Measurements from ENCODE around the gene CYS1. TPM values are rescaled to one million over a fixed set of nuclear protein-coding genes. Genes with fewer than 3 reads are reported as not detected.

CYS1 gene
- total RNA-seq, 3 donors from 2014 or later (not counting 1 experiment from before 2014, with no cell fraction given): not detected

DNA sequence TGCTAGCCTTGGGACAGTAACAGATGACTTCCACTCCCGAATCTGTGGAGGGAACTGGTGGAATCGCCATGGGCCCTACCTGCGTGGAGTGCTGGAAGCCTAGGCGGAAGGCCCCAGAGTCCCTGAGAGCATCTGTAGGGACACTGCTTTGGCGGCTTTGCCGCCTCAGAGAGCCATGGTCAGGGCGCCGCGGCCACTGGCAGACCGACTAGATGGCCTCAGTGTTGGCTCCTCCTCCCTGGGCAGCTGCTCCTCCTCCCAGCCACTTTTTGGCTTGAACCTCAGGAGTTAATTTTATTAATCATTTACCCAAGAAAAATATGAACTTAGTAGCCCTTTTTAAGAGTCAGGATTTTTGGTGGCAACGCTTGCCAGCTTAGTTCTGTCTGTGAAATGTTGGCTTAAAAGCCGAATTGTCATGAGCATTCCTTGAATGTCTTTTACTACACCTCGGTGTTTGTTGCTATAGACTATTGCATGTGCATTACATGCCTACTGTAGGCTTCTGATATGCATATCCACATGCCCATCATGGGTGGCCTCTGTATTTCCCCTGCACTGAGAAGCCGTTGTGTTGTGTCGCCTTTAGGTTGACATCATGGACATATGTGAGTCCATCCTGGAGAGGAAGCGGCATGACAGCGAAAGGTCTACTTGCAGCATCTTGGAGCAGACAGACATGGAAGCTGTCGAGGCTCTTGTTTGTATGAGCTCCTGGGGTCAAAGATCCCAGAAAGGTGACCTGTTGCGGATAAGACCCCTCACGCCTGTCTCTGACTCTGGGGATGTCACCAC lies 34.5 kb downstream of the CYS1 start:
- Histone ChIP-seq H3K4me1 (ENCODE audit: control insufficient read depth, insufficient read depth, low read length) (peaks cover 30% of the 10 kb centered on the region), H3K9me3 (ENCODE audit: control insufficient read depth, insufficient read depth, low read length) (no peaks in the 10 kb centered on the region), H3K36me3 (ENCODE audit: control insufficient read depth, insufficient read depth, low read length) (peaks cover 29% of the 10 kb centered on the region), H3K27ac (ENCODE audit: low read length) (no peak overlapping the region), H3K4me3 (ENCODE audit: low read length) (no peak overlapping the region), H3K27me3 (ENCODE audit: control insufficient read depth, insufficient read depth, low read length) (no peaks in the 10 kb centered on the region)
- no peak for DNase-seq
- H3K9me3 Mint-ChIP-seq: no peaks in the 10 kb centered on the region
- no peak for ATAC-seq
- WGBS (ENCODE audit: insufficient coverage): 96% methylated on average over 20 of the region's 20 CpGs
- peaks cover 6% of the 10 kb centered on the region for H3K36me3 Mint-ChIP-seq
- no peaks in the 10 kb centered on the region for H3K27me3 Mint-ChIP-seq (ENCODE audit: low read depth in 2 of 2)
- peak overlapping the region; percentile 95 to 96 for H3K27ac Mint-ChIP-seq
- intact Hi-C loops (cut with micrococcal nuclease): loop anchor here (2.0 to 5.0 kb wide), 2 partner anchors 75 to 903 kb away; no protein-coding TSS in a partner anchor
- peak overlapping the region; percentile 28 for H3K4me3 Mint-ChIP-seq
- peaks cover 14 to 47% of the 10 kb centered on the region in 2 donors for H3K4me1 Mint-ChIP-seq
- TF ChIP-seq, protein P1, sequence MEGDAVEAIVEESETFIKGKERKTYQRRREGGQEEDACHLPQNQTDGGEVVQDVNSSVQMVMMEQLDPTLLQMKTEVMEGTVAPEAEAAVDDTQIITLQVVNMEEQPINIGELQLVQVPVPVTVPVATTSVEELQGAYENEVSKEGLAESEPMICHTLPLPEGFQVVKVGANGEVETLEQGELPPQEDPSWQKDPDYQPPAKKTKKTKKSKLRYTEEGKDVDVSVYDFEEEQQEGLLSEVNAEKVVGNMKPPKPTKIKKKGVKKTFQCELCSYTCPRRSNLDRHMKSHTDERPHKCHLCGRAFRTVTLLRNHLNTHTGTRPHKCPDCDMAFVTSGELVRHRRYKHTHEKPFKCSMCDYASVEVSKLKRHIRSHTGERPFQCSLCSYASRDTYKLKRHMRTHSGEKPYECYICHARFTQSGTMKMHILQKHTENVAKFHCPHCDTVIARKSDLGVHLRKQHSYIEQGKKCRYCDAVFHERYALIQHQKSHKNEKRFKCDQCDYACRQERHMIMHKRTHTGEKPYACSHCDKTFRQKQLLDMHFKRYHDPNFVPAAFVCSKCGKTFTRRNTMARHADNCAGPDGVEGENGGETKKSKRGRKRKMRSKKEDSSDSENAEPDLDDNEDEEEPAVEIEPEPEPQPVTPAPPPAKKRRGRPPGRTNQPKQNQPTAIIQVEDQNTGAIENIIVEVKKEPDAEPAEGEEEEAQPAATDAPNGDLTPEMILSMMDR (IDR thresholded peaks at IDR 0.05): no peak

DNA sequence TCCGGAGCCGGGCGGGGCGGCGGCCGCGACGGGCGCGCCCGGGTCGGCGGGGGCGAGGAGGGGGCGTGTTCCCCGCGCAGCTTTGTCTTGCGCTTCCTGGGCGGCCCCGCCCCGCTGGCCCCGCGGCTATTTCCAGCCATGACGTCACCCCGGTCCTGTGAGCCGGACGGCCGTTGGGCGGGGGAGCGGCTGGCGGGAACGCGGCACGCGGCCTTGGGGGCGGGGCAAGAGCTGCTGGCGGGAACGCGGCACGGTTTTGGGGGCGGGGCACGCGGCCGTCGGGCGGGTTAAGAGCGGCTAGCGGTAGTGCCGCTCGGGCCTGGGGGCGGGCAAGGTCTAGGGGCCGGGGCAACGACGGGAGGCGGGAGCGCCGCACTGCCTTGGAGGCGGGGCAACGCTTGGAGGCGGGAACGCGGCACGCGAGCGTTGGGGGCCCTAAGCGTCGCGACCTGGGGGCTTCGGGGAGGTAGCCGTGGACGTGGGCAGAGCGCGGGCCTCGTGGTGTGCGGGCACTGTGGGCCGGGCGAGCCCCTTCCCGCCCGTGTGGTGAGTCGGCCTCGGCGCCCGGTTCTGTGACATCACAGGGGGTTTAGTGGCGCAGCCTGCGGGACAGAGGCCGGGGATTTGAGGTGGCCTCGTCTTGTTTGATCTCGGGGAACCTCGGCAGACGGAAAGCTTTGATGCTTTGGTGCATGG lies 36.2 kb downstream of the CYS1 start:
- Mint-ChIP-seq H3K9me3 (no peaks in the 10 kb centered on the region), H3K4me3 (peak overlapping the region; percentile 82), H3K36me3 (no peaks in the 10 kb centered on the region), H3K4me1 (peaks cover 14 to 46% of the 10 kb centered on the region in 2 donors), H3K27ac (peak overlapping the region; percentile 95 to 96), H3K27me3 (ENCODE audit: low read depth in 2 of 2) (no peaks in the 10 kb centered on the region)
- H3K4me1 ChIP-seq (ENCODE audit: control insufficient read depth, insufficient read depth, low read length): peaks cover 30% of the 10 kb centered on the region
- H3K27me3 ChIP-seq (ENCODE audit: control insufficient read depth, insufficient read depth, low read length): no peaks in the 10 kb centered on the region
- peaks cover 18% of the 10 kb centered on the region for H3K36me3 ChIP-seq (ENCODE audit: control insufficient read depth, insufficient read depth, low read length)
- no peaks in the 10 kb centered on the region for H3K9me3 ChIP-seq (ENCODE audit: control insufficient read depth, insufficient read depth, low read length)
- peak overlapping the region; percentile 43 for H3K4me3 ChIP-seq (ENCODE audit: low read length)
- ATAC-seq: peak; percentile 62 to 79 (median 63)
- WGBS (ENCODE audit: insufficient coverage): 17% methylated on average over 90 of the region's 90 CpGs
- DNase-seq: peak; percentile 90 to 95
- intact Hi-C loops (cut with micrococcal nuclease): loop anchor here (2.0 kb wide), 1 partner anchor 77 kb away; no protein-coding TSS in a partner anchor
- H3K27ac ChIP-seq (ENCODE audit: low read length): peak overlapping the region; percentile 75
- TF ChIP-seq, protein P1 (IDR thresholded peaks at IDR 0.05): no peak

DNA sequence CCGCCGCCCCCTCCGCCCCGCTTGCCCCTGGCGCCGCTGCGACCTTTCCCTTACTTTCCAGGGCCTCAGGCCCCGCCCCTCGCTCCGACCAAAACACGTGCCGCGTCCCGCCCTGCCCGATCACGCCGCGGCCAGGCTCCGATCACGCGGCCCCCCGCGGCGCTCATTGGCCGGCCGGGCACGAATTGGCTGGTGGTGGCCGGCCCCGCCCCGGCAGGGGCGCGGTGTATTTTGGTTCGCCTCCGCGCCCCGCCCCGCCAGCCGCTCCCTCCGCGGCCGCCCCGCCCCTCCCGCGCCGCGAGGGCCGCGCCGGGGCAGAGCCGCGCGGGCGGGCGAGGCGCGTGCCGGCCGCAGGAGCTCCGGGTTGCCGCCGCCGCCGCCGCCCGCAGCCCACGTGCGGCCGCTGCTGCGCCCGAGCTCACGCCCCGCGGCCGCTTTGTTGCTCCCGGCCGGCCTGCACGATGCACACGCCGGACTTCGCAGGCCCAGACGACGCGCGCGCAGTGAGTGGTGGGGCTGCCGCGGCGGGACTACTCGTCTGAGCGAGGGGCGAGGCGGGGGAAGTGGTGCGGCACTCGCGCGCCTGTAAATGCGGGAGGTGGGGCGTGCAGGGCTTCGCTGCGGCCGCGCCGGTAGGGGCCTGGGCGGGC lies 36.8 kb downstream of the CYS1 start, which contains the start of gene KLF11:
TSS of gene KLF11 (plus strand) at position 295 of the 650 bp plus-strand sequence. CDS start at position 462, 167 bp downstream.
- ATAC-seq: peak; percentile 74 to 88 (median 77)
- H3K27ac ChIP-seq (ENCODE audit: low read length): peak within 1 kb of the TSS; percentile 86
- Mint-ChIP-seq H3K27ac (peak within 1 kb of the TSS; percentile 95 to 96), H3K9me3 (no peaks in the 10 kb centered on the region), H3K4me1 (peaks cover 14 to 49% of the 10 kb centered on the region in 2 donors), H3K4me3 (peak within 1 kb of the TSS; percentile 92), H3K36me3 (no peaks in the 10 kb centered on the region), H3K27me3 (ENCODE audit: low read depth in 2 of 2) (no peaks in the 10 kb centered on the region)
- WGBS (ENCODE audit: insufficient coverage): under 1% methylated on average over 100 of the region's 104 CpGs
- TF ChIP-seq, protein P1 (IDR thresholded peaks at IDR 0.05): no peak
- peak; percentile 84 to 93 for DNase-seq
- no peaks in the 10 kb centered on the region for H3K27me3 ChIP-seq (ENCODE audit: control insufficient read depth, insufficient read depth, low read length)
- intact Hi-C loops (cut with micrococcal nuclease): no loop called here
- H3K9me3 ChIP-seq (ENCODE audit: control insufficient read depth, insufficient read depth, low read length): no peaks in the 10 kb centered on the region
- H3K4me3 ChIP-seq (ENCODE audit: low read length): peak within 1 kb of the TSS; percentile 62
- H3K36me3 ChIP-seq (ENCODE audit: control insufficient read depth, insufficient read depth, low read length): peaks cover 14% of the 10 kb centered on the region
- H3K4me1 ChIP-seq (ENCODE audit: control insufficient read depth, insufficient read depth, low read length): peaks cover 33% of the 10 kb centered on the region
